VCaP (cell line): ENCODE results near the gene PRKAB1.
A peak's percentile ranks its signal among the peaks of the same experiment; 100 is the strongest.

ENCODE experiments used
- H3K27ac ChIP-seq: fragments of 450-650 bp; 2 replicates; pipeline ENCODE4 v1.5.1; 2017
- TF ChIP-seq, protein P1 (sequence below): fragments of 450-650 bp; conservative IDR thresholded peaks from 2 replicates; pipeline ENCODE4 v1.5.1; 2017; ENCODE audit warnings: mild to moderate bottlenecking, moderate library complexity

The PRKAB1 gene

DNA sequence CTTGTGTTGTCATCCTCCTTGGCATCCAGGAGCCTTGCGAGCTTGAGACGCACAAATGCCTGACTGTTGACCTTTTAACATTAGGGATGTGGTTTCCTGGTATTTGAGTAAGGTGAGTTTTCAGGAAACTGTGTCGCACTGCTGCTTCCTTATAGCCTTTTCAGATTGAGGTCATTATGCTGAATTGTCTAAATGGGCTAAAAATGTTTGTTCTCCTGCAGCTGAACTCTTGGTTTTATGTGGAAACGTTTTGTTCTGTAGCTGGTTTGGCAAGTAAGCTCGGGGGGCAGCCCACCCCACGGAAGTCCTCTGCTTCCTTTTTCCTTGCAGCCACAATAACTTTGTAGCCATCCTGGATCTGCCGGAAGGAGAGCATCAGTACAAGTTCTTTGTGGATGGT, 5.7 kb downstream of the PRKAB1 start:
- no peak overlapping the region for H3K27ac ChIP-seq
- TF ChIP-seq, protein P1, sequence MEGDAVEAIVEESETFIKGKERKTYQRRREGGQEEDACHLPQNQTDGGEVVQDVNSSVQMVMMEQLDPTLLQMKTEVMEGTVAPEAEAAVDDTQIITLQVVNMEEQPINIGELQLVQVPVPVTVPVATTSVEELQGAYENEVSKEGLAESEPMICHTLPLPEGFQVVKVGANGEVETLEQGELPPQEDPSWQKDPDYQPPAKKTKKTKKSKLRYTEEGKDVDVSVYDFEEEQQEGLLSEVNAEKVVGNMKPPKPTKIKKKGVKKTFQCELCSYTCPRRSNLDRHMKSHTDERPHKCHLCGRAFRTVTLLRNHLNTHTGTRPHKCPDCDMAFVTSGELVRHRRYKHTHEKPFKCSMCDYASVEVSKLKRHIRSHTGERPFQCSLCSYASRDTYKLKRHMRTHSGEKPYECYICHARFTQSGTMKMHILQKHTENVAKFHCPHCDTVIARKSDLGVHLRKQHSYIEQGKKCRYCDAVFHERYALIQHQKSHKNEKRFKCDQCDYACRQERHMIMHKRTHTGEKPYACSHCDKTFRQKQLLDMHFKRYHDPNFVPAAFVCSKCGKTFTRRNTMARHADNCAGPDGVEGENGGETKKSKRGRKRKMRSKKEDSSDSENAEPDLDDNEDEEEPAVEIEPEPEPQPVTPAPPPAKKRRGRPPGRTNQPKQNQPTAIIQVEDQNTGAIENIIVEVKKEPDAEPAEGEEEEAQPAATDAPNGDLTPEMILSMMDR: no peak

DNA sequence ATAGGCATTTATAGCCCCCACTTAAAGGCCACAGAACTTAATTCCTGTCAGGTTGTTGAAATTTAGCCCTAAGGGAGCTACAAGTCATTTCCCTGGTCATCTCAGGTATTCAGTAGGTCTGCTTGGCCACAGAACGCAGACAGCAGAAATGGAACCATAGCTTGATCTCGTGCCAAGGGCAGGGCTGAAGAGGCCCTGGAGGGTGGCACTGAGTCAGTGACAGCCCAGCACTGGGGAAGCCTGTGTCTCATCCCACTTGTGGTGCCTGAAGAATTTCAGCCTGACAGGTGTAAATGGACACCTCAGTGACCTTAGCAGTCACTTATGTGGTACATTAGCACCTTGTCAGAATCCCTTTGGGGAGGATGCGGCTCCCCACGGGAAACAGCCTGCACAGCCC, 6.6 kb downstream of the PRKAB1 start:
- no peak overlapping the region for H3K27ac ChIP-seq

DNA sequence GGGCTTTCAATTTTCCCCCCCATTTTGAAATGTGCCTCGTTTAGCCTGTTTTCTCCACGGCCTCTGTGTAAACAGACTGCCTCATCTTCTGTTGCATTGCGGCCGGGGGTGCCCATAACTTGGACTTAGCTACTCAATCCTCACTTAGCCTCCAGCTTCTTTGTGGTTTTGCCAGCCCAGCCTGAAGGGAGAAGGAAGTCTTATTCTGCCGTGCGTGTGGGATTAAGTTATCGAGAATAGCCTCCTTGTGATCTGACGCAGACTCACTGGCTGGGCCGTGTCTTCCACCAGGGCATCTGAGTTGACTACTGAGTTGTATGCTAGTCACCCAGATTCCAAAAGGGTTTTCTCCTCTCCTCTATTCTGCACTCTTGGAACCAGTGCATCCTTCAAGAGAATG, 8.1 kb downstream of the PRKAB1 start:
- H3K27ac ChIP-seq: no peak overlapping the region
- TF ChIP-seq, protein P1: no peak

More for the DNA sequence above, 6.6 kb downstream of the PRKAB1 start:
- TF ChIP-seq, protein P1: no peak

DNA sequence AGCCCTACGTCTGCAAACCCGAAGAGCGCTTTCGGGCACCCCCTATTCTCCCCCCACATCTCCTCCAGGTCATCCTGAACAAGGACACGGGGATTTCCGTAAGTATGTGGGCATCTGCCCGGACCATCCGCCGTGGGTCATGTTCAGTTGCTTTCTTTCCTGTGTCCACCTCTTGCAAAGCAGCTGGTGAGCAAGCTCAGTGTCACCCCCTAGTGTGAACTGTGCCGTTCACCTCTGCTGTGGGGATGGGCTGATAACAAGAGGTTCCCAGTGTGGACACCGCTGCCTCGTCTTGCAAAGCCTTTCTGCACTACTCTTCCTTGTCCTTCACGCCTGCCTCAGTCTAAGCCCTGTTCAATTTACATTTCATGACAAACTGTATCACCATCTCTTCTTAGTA, 8.6 kb downstream of the PRKAB1 start:
- H3K27ac ChIP-seq: no peak overlapping the region
- TF ChIP-seq, protein P1: 0 out of 2 replicates have a peak, but pooled peaks have one; percentile 10

DNA sequence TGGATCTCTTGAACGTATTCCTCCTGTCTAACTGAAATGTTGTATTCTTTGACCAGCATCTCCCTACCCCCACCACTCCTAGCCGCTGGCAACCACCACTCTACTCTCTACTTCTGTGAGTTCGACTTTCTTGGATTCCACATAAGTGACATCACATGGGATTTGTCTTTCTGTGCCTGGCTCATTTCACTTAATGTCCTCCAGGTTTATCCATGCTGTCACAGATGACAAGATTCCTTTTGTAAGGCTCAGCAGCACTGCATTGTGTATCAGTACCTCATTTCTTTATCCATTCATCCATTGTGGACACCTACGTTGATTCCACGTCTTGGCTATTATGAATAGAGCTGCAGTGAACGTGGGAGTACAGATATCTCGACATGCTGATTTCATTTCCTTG, 10.5 kb downstream of the PRKAB1 start:
- H3K27ac ChIP-seq: no peak overlapping the region
- TF ChIP-seq, protein P1: no peak

DNA sequence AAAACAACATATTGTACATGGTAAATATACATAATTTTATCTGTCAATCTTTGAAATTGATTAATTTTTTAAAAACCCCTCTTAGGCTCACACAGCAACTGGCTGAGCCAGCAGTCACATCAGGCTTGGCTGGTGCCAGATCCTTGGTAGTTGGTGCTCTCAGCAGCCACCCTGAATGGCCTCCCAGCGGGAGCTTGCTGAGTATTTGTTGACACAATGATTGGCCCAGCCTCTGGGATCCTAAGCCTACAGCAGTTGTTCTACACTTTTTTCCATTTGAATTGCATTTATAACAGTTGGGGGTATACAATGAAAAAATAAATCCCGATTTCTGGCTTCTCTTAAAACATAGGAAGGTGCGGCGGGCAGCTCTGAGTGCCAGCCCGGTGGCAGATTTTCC, 11.1 kb downstream of the PRKAB1 start:
- TF ChIP-seq, protein P1: no peak
- no peak overlapping the region for H3K27ac ChIP-seq

DNA sequence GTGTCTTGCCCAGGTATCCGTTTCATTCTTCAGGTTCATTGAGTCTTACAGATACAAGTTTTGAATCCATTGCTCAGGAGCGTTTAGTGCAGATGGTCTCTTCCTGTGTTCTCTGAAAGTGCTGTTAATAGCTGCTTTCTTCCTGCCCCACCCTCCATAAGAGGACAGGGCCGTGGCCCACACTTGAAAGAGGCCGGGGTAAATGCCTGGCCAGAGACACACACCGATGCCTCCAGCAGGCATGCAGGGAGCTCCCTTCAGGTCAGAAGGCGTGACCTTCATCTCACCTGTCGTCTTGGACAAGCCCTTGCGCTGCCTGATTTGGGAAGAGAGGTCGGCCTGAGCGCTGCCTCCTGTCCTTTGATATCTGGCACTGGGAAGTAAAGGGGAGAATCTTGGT, 11.6 kb downstream of the PRKAB1 start:
- TF ChIP-seq, protein P1: no peak

More for the DNA sequence above, 11.6 kb downstream of the PRKAB1 start:
- H3K27ac ChIP-seq: no peak overlapping the region
